GM12872 (cell line): Measurements from ENCODE around the gene COL6A2.

Experiments
- TF ChIP-seq, protein P1 (sequence below): IDR thresholded peaks from 3 replicates; pipeline ENCODE4 v1.5.1; 2011; ENCODE audit warnings: low read depth, mild to moderate bottlenecking, low read length, moderate library complexity; ENCODE audit not compliant: insufficient read depth

Gene COL6A2

DNA sequence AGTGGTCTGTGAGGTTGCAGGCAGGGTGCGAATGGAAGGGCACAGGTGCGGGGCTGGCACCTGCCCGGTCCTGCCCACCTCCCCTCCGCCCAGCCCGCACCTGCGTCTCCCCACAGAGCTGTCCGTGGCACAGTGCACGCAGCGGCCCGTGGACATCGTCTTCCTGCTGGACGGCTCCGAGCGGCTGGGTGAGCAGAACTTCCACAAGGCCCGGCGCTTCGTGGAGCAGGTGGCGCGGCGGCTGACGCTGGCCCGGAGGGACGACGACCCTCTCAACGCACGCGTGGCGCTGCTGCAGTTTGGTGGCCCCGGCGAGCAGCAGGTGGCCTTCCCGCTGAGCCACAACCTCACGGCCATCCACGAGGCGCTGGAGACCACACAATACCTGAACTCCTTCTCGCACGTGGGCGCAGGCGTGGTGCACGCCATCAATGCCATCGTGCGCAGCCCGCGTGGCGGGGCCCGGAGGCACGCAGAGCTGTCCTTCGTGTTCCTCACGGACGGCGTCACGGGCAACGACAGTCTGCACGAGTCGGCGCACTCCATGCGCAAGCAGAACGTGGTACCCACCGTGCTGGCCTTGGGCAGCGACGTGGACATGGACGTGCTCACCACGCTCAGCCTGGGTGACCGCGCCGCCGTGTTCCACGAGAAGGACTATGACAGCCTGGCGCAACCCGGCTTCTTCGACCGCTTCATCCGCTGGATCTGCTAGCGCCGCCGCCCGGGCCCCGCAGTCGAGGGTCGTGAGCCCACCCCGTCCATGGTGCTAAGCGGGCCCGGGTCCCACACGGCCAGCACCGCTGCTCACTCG is 34.1 kb downstream of the COL6A2 start:
- TF ChIP-seq, protein P1, sequence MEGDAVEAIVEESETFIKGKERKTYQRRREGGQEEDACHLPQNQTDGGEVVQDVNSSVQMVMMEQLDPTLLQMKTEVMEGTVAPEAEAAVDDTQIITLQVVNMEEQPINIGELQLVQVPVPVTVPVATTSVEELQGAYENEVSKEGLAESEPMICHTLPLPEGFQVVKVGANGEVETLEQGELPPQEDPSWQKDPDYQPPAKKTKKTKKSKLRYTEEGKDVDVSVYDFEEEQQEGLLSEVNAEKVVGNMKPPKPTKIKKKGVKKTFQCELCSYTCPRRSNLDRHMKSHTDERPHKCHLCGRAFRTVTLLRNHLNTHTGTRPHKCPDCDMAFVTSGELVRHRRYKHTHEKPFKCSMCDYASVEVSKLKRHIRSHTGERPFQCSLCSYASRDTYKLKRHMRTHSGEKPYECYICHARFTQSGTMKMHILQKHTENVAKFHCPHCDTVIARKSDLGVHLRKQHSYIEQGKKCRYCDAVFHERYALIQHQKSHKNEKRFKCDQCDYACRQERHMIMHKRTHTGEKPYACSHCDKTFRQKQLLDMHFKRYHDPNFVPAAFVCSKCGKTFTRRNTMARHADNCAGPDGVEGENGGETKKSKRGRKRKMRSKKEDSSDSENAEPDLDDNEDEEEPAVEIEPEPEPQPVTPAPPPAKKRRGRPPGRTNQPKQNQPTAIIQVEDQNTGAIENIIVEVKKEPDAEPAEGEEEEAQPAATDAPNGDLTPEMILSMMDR, result no peak

DNA sequence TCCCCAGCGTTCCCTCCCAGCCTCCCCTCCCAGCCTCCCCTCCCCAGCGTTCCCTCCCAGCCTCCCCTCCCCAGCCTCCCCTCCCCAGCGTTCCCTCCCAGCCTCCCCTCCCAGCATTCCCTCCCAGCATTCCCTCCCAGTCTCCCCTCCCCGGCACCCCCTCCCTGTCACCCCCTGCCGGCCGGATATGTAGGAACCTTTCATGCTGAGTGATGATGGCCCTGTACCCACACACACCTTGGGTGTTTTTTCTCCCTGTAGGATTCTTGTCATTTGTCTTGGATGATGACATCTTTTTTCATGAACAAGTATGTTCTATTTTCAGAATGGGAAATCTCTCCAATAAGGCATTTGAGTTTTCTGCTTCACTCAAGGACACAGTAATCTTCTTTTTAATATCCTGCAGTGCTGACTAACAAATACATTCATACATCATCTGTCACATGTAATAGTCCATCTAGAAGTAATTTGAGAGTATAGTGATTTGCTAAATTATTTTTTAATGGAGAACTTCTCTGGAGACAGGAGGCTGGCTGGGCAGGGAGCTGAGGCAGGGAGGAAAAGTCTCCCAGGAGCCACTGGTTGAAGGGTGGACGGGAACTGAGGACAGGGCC is 38.0 kb downstream of the COL6A2 start:
- TF ChIP-seq, protein P1, result no peak

DNA sequence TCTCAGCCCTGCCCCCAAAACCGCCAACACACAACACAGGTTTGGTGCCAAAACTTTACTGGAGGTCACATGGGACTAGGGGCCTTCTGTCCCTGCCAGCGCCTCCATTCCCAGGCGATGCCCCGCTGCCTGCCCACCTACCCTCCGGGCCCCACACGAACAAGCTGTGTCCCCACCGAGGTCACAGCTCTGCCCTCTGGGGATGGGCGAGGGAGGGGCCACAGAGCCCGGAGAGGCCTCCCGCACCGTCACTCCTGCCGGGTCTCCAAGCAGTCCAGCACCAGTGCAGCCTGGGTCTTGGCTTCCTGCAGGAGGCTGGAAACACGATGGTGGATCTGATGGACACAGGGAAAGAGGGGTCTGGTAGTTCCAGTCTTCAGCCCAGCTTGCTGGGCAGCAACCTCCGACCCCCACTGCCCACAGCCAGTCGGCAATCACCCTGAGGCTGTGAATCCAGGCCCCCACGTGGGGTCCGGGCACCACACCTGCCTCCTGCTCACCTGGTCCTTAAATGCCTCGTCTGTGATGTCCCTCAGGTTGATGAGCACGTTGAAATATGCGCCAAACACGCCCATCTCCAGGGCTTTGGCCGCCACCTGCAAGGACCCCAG is 38.9 kb downstream of the COL6A2 start:
- TF ChIP-seq, protein P1, result no peak

DNA sequence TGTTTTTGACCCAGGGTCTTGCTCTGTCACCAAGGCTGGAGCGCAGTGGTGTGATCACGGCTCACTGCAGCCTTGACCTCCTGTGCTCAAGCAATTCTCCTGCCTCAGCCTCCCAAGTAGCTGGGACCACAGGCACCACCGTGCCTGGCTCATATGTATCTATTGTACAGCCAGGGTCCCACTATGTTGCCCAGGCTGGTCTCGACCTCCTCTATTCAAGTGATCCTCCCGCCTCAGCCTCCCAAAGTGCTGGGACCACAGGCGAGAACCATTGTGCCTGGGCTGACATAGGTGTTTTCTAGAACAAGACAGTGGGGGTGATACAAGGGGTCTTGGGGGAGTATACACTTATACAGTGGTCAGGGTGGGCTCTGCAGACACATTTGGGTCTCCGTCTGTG is 40.0 kb downstream of the COL6A2 start:
- TF ChIP-seq, protein P1, result no peak

DNA sequence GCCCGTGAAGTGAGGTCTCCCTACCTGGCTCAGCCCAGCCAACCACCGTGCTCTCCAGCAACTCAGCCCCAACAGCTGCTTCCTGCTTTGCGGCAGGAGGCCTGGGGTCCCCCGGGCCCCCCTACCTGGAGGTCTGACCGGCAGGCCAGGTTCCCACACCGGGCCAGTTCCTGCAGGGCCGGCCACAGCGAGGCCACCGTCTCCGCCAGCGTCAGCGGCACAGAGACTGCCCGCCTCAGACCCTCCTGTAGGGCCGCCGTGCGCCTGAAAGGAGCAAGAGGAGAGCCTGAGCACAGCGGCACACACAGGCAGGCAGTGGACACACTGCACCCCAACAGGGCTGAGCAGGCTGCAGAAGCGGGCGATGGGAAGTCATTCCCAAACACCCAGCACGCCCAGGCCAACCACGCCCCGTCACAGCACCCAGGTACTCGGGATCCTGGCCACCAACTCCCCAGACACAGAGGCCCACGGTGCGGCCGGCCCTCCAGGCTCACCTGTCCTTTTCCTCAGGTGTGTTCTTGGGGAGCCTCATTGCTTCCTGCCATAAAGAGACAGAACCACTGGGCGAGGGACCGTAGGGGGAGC is 40.6 kb downstream of the COL6A2 start:
- TF ChIP-seq, protein P1, result no peak

DNA sequence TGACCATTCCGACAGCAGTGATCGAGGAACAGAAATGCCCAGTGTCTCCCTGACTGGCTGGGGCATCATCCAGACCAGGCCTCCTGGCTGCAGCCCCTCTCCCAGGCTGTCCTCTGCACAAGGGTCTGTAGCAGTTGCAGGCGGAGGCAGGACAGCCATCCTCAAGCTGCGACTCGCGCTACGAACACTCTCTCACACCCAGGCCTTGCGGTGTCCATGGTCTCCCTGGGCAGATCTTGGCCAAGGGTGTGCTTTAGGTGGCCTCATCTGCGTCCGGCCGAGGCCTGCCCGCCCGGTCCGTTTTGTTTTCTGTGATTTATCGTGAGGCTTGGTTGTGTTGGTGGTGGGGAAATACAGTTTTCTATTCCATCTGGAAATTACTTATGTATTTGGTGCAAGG is 41.8 kb downstream of the COL6A2 start:
- TF ChIP-seq, protein P1, result no peak
